CD8-positive, alpha-beta memory T cell (primary cell): ENCODE data around the gene ARHGAP45. TPM values are rescaled to one million over a fixed set of nuclear protein-coding genes. Genes with fewer than 3 reads are reported as not detected.

Experiments
- CTCF ChIA-PET: fragments of 350-600 bp; sonication (Branson Sonifier 250); formaldehyde crosslinking; loops from one replicate; lab custom pipeline; 2021; ENCODE audit warnings: antibody characterized with exemption; lab: Charles Lee
- POLR2A ChIA-PET: fragments of 350-600 bp; sonication (Branson Sonifier 250); formaldehyde crosslinking; loops from one replicate; lab custom pipeline; 2021; ENCODE audit warnings: antibody characterized with exemption; lab: Charles Lee
- DNase-seq, 5 donors: peaks; one replicate each; pipeline versions ENCODE4 v3.0.0 to v3.0.0-alpha.2; 2020 to 2022; ENCODE audit warnings: mixed read lengths in 1 of 5
- H3K27ac ChIP-seq: one replicate; pipeline ENCODE4 v1.7.0; 2013; ENCODE audit warnings: low read depth, mild to moderate bottlenecking, low read length, moderate library complexity
- H3K27me3 ChIP-seq: 2 replicates; pipeline ENCODE4 v1.7.0; 2013; ENCODE audit warnings: low read length, mild to moderate bottlenecking; ENCODE audit not compliant: insufficient read depth, poor library complexity, severe bottlenecking
- H3K36me3 ChIP-seq: 2 replicates; pipeline ENCODE4 v1.7.0; 2013; ENCODE audit warnings: mild to moderate bottlenecking, low read length, moderate library complexity; ENCODE audit not compliant: insufficient read depth
- H3K4me1 ChIP-seq: 2 replicates; pipeline ENCODE4 v1.7.0; 2013; ENCODE audit warnings: mild to moderate bottlenecking, low read length, moderate library complexity; ENCODE audit not compliant: insufficient read depth
- H3K4me3 ChIP-seq: 2 replicates; pipeline ENCODE4 v1.7.0; 2013; ENCODE audit warnings: mild to moderate bottlenecking, low read length
- H3K9me3 ChIP-seq: 2 replicates; pipeline ENCODE4 v1.7.0; 2013; ENCODE audit warnings: mild to moderate bottlenecking, low read length
- H3K27ac Mint-ChIP-seq, 8 donors: one replicate each; pipeline ENCODE4 v1.8.0; 2020 to 2021; ENCODE audit warnings: mixed read lengths in 8 of 8, mild to moderate bottlenecking in 6 of 8, inconsistent platforms in 3 of 8, moderate library complexity in 3 of 8
- H3K27me3 Mint-ChIP-seq, 2 donors: one replicate each; pipeline ENCODE4 v1.8.0; 2020 to 2021; ENCODE audit warnings: mixed read lengths in 2 of 2, mild to moderate bottlenecking in 1 of 2, moderate library complexity in 1 of 2
- H3K36me3 Mint-ChIP-seq, 3 donors: one replicate each; pipeline ENCODE4 v1.8.0; 2020 to 2021; ENCODE audit warnings: mixed read lengths in 3 of 3, inconsistent platforms in 1 of 3, mild to moderate bottlenecking in 1 of 3
- H3K4me1 Mint-ChIP-seq, 3 donors: one replicate each; pipeline ENCODE4 v1.8.0; 2020 to 2021; ENCODE audit warnings: mixed read lengths in 3 of 3, inconsistent platforms in 1 of 3, mild to moderate bottlenecking in 1 of 3
- H3K4me3 Mint-ChIP-seq, 7 donors: one replicate each; pipeline ENCODE4 v1.8.0; 2020 to 2021; ENCODE audit warnings: mixed read lengths in 7 of 7, mild to moderate bottlenecking in 6 of 7, moderate library complexity in 4 of 7, inconsistent platforms in 2 of 7
- H3K9me3 Mint-ChIP-seq, 5 donors: one replicate each; pipeline ENCODE4 v1.8.0; 2020 to 2022; ENCODE audit warnings: mixed read lengths in 5 of 5, mild to moderate bottlenecking in 3 of 5, moderate library complexity in 2 of 5, inconsistent platforms in 1 of 5
- polyA plus RNA-seq: library from polyadenylated mRNA; unstranded; fragments of 300-500 nt; fragmentation: Illumina TruSeq; gene quantifications from one replicate; pipeline ENCODE4 v1.2.3, GENCODE V29; 2021
- total RNA-seq, 2 experiments: library from RNA; stranded (reverse); gene quantifications; one replicate each; pipeline ENCODE4 v1.2.3, GENCODE V29; 2021

Gene ARHGAP45, protein sequence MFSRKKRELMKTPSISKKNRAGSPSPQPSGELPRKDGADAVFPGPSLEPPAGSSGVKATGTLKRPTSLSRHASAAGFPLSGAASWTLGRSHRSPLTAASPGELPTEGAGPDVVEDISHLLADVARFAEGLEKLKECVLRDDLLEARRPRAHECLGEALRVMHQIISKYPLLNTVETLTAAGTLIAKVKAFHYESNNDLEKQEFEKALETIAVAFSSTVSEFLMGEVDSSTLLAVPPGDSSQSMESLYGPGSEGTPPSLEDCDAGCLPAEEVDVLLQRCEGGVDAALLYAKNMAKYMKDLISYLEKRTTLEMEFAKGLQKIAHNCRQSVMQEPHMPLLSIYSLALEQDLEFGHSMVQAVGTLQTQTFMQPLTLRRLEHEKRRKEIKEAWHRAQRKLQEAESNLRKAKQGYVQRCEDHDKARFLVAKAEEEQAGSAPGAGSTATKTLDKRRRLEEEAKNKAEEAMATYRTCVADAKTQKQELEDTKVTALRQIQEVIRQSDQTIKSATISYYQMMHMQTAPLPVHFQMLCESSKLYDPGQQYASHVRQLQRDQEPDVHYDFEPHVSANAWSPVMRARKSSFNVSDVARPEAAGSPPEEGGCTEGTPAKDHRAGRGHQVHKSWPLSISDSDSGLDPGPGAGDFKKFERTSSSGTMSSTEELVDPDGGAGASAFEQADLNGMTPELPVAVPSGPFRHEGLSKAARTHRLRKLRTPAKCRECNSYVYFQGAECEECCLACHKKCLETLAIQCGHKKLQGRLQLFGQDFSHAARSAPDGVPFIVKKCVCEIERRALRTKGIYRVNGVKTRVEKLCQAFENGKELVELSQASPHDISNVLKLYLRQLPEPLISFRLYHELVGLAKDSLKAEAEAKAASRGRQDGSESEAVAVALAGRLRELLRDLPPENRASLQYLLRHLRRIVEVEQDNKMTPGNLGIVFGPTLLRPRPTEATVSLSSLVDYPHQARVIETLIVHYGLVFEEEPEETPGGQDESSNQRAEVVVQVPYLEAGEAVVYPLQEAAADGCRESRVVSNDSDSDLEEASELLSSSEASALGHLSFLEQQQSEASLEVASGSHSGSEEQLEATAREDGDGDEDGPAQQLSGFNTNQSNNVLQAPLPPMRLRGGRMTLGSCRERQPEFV
- total RNA-seq: 100 to 1,000 TPM; 212 to 220 TPM
- polyA plus RNA-seq: 478 TPM

DNA sequence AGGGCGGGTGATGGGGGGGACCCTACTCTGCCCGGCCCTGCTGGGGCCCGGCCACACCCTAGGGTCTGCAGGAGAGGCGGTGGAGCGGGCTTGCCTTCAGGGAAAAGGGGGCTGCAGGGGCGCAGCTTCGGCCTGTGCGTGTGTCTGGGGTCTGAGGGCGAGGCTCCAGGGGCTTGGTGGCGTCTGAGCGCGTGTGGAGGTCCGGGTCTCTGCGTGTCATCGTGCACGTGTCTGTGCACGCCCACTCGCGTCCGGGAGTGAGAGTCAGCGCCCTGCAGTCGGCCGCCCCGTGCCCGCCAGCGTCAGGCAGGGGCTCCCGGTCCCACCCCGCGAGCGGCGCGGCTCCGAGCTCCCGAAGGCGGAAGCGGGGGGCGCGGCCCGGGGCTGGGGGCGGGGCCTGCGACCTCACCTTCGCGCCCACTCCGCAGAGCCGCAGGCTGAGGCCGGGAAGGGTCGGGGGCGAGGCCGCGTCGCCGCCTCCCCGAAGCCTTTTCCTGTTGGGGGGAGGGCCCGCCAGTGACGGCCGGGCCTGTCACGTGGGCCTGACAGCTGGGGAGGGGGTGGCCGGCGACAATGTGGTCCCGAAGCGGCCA lies at the start of gene ARHGAP45:
Gene ARHGAP45 (plus strand): TSS at position 420 of the 593 bp plus-strand sequence. CDS start 239 bp downstream, outside the sequence.
- peak; percentile 82 to 93 (median 89) for DNase-seq
- H3K27me3 Mint-ChIP-seq: no peaks in the 10 kb centered on the region
- peak within 1 kb of the TSS; percentile 87 to 100 (median 96) for H3K4me3 Mint-ChIP-seq
- POLR2A ChIA-PET: interaction anchor here (1.0 to 17.4 kb wide), 15 partner anchors 9 to 202 kb away, joined by 3 to 737 read pairs (median 12); partner anchors contain the start of genes ABCA7, CIRBP, CNN2 and GPX4
- H3K4me1 Mint-ChIP-seq: peaks cover 24 to 58% (median 41%) of the 10 kb centered on the region in 3 donors
- H3K36me3 ChIP-seq: peaks cover 8% of the 10 kb centered on the region
- H3K4me1 ChIP-seq: peaks cover 49% of the 10 kb centered on the region
- H3K27ac ChIP-seq: peak within 1 kb of the TSS; percentile 90
- peak within 1 kb of the TSS; percentile 81 for H3K4me3 ChIP-seq
- no peaks in the 10 kb centered on the region for H3K27me3 ChIP-seq
- CTCF ChIA-PET: interaction anchor here (0.7 to 5.6 kb wide), 18 partner anchors 9 to 178 kb away, joined by 3 to 264 read pairs (median 6); partner anchors contain the start of genes ABCA7, CNN2, RNU6-2 and TMEM259
- H3K9me3 ChIP-seq: no peaks in the 10 kb centered on the region
- peaks cover 11 to 33% (median 11%) of the 10 kb centered on the region in 3 donors for H3K36me3 Mint-ChIP-seq
- H3K27ac Mint-ChIP-seq: peak within 1 kb of the TSS; percentile 91 to 100 (median 98)
- H3K9me3 Mint-ChIP-seq: no peaks in the 10 kb centered on the region

DNA sequence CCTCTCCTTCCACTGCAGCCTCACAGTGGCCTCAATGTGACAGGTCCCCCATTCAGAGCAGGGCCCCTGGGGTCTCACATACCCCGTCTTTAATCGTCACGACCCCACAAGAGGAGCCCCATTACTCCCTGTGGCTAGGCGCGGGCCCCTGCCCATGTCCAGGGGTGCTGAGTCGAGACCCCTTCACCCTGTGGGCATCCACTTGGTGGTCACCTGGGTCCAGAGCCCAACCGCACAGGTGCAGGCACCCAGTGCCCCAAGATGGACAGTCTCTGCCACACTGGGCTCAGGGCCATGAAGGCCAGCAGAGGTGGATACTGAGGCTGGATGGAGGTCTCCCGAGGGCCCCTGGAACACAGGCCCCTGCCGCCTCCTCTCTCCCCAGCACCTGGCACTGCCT lies 49.1 kb upstream of the ARHGAP45 start:
- H3K27ac Mint-ChIP-seq: peak overlapping the region in 3 of 8 donors; percentile 4 to 99 (median 32)

DNA sequence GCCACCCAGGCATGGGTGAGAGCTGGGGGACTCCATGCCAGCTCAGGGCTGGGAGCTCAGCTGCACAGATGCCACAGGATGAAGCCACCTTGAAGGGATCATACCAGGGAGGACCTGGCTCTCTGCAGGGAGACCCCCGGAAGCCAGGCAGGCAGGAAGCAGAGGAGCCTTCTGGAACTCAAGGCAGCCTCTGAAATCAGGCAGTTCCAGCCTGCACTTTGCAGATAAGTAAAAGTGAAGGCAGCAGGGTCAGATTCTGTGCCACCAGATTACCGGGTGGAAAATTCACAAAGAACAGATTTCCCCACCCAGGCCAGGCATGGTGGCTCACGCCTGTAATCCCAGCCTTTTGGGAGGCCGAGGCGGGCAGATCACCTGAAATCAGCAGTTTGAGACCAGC lies 48.6 kb upstream of the ARHGAP45 start:
- no peak overlapping the region for H3K27ac ChIP-seq
- no peak for DNase-seq
- peaks cover 5% of the 10 kb centered on the region for H3K36me3 ChIP-seq
- Mint-ChIP-seq H3K4me3 (peak overlapping the region; percentile 76 to 95 (median 89)), H3K27me3 (peaks cover 0 to 6% of the 10 kb centered on the region in 2 donors), H3K27ac (peak overlapping the region in 6 of 8 donors; percentile 61 to 99 (median 80)), H3K4me1 (peaks cover 25 to 64% (median 38%) of the 10 kb centered on the region in 3 donors), H3K9me3 (peaks cover 0 to 3% (median 0%) of the 10 kb centered on the region in 5 donors), H3K36me3 (peaks cover 0 to 34% (median 0%) of the 10 kb centered on the region in 3 donors)
- no peaks in the 10 kb centered on the region for H3K9me3 ChIP-seq
- H3K4me1 ChIP-seq: peaks cover 60% of the 10 kb centered on the region
- no peak overlapping the region for H3K4me3 ChIP-seq
- POLR2A ChIA-PET: no interaction called here
- CTCF ChIA-PET: interaction anchor here (4.2 kb wide), 1 partner anchor 34 kb away, joined by 15 read pairs; the partner anchor contains the start of gene WDR18
- no peaks in the 10 kb centered on the region for H3K27me3 ChIP-seq

More for the DNA sequence above, 49.1 kb upstream of the ARHGAP45 start:
- Mint-ChIP-seq H3K9me3 (peaks cover 0 to 3% (median 0%) of the 10 kb centered on the region in 5 donors), H3K4me3 (peak overlapping the region in 4 of 7 donors; percentile 60 to 95 (median 82)), H3K4me1 (peaks cover 25 to 64% (median 38%) of the 10 kb centered on the region in 3 donors), H3K27me3 (peaks cover 0 to 6% of the 10 kb centered on the region in 2 donors), H3K36me3 (peaks cover 0 to 39% (median 0%) of the 10 kb centered on the region in 3 donors)
- no peaks in the 10 kb centered on the region for H3K9me3 ChIP-seq
- peaks cover 60% of the 10 kb centered on the region for H3K4me1 ChIP-seq
- no peak for DNase-seq
- ChIA-PET CTCF (no interaction called here), POLR2A (interaction anchor here (0.7 kb wide), 1 partner anchor 10 kb away, joined by 3 read pairs; no protein-coding TSS in a partner anchor)
- H3K36me3 ChIP-seq: peaks cover 5% of the 10 kb centered on the region
- no peaks in the 10 kb centered on the region for H3K27me3 ChIP-seq
- H3K27ac ChIP-seq: peak overlapping the region; percentile 38
- no peak overlapping the region for H3K4me3 ChIP-seq

DNA sequence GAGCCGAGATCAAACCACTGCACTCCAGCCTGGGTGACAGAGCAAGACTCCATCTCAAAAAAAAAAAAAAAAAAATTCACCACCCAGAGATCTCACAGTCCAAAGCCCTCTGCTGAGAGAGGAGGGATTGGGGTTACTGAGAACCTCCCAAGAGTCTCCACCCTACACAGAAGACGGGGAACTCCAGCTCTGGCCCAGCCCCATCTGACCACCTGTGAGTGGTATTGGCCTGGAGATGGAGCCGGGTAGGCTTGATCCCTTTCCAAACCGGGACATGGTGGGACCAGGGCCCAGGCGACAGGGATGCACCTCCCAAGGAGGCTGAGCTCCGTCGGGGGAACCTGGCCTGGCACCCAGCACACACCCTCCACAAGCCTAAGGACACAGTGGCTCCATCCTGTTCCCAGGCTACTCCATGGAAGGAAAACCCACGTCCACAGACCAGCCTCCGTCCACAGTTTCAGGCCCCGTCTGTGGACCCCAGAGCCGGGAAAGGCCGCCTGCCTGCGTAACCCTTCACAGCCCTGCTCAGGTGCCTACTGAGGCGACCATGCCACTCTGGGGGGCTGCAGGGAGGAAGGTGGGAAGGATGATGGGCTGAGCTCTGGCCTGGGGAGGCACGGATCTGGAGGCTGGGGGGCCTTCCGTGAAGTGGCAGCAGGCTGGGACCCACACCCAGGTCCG lies 47.9 kb upstream of the ARHGAP45 start:
- Histone ChIP-seq H3K4me3 (peak overlapping the region; percentile 71), H3K27ac (peak overlapping the region; percentile 97), H3K36me3 (peaks cover 5% of the 10 kb centered on the region), H3K9me3 (no peaks in the 10 kb centered on the region), H3K4me1 (peaks cover 60% of the 10 kb centered on the region), H3K27me3 (no peaks in the 10 kb centered on the region)
- Mint-ChIP-seq H3K4me1 (peaks cover 23 to 62% (median 38%) of the 10 kb centered on the region in 3 donors), H3K9me3 (peaks cover 0 to 3% (median 0%) of the 10 kb centered on the region in 5 donors), H3K27ac (peak overlapping the region in 6 of 8 donors; percentile 61 to 99 (median 84)), H3K27me3 (peaks cover 0 to 6% of the 10 kb centered on the region in 2 donors), H3K36me3 (peaks cover 0 to 27% (median 0%) of the 10 kb centered on the region in 3 donors), H3K4me3 (peak overlapping the region; percentile 76 to 95 (median 89))
- POLR2A ChIA-PET: interaction anchor here (1.0 to 1.3 kb wide), 2 partner anchors 11 to 15 kb away, joined by 3 to 4 read pairs; no protein-coding TSS in a partner anchor
- CTCF ChIA-PET: interaction anchor here (1.0 to 4.2 kb wide), 6 partner anchors 10 to 64 kb away, joined by 3 to 15 read pairs (median 3); partner anchors contain the start of genes ARHGAP45 and WDR18
- no peak for DNase-seq

DNA sequence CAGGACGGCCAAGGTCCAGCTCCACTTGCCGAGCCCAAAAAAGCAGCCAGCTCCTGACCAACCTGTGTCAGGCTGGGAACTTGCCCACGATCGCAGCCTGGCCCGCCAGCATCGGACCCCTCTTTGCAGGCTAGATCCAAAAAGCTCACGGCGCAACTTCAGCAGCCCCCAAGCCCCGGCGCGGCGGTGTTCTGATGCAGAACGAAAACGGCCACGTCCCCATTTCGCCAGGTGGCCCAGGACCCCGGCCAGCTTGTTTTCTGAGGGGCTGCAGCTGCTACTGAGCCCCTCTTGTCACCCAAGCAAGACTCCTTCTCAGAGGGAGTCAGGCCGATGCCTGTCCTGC lies 47.4 kb upstream of the ARHGAP45 start:
- Histone ChIP-seq H3K9me3 (no peaks in the 10 kb centered on the region), H3K4me3 (peak overlapping the region; percentile 71), H3K27ac (peak overlapping the region; percentile 97), H3K27me3 (no peaks in the 10 kb centered on the region), H3K4me1 (peaks cover 60% of the 10 kb centered on the region), H3K36me3 (peaks cover 5% of the 10 kb centered on the region)
- ChIA-PET CTCF (interaction anchor here (1.0 to 4.2 kb wide), 8 partner anchors 9 to 99 kb away, joined by 3 to 15 read pairs (median 3); partner anchors contain the start of genes ARHGAP45, POLR2E and WDR18), POLR2A (interaction anchor here (1.0 to 1.3 kb wide), 2 partner anchors 11 to 16 kb away, joined by 3 to 4 read pairs; no protein-coding TSS in a partner anchor)
- Mint-ChIP-seq H3K4me3 (peak overlapping the region; percentile 76 to 95 (median 89)), H3K9me3 (peaks cover 0 to 3% (median 0%) of the 10 kb centered on the region in 5 donors), H3K27me3 (peaks cover 0 to 6% of the 10 kb centered on the region in 2 donors), H3K36me3 (peaks cover 0 to 25% (median 0%) of the 10 kb centered on the region in 3 donors), H3K4me1 (peaks cover 22 to 60% (median 38%) of the 10 kb centered on the region in 3 donors), H3K27ac (peak overlapping the region; percentile 82 to 99 (median 92))
- DNase-seq: no peak
